D721Med (cell line): Measurements from ENCODE around the gene GPR50.

Experiments used
- DNase-seq: peaks from one replicate; pipeline ENCODE4 v3.0.0; 2011; ENCODE audit warnings: low spot score; ENCODE audit not compliant: insufficient read length
- FAIRE-seq: peaks from 2 replicates; lab custom pipeline; 2011; peaks lifted over from hg19 to GRCh38; lab: Jason Lieb, UNC
- TF ChIP-seq, protein P1 (sequence below): IDR thresholded peaks from 2 replicates; pipeline ENCODE4 v1.5.1; 2012; ENCODE audit warnings: mild to moderate bottlenecking, control low read depth; ENCODE audit not compliant: insufficient read depth; ENCODE audit errors: missing control alignments

Gene GPR50

DNA sequence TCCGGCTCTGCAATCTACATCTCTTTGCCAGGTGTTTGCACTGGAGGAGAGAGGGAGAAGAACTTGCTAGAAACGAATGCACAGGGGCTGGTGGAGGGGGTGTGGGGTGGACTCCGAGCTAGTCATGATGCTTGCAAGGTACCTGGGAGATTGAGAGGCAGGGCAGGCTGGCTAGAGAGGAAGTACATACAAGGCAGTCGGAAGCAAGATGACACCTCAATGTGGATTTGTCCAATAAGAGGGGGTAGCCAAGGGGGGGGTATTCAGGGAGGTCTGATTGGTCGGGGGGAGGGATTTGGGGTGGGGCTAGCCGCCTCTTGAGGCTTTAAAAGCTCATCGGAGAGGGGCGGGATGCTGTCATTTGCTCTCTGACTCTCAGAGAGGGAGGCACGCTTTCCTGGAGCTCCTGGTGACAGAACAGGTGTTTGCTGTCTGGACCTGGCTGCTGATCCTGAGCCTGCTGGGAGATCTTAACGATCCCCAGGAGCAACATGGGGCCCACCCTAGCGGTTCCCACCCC is at the start of gene GPR50:
Gene GPR50 (plus strand): TSS at position 354 of the 520 bp plus-strand sequence. CDS start 138 bp downstream, at position 492.
- TF ChIP-seq, protein P1, sequence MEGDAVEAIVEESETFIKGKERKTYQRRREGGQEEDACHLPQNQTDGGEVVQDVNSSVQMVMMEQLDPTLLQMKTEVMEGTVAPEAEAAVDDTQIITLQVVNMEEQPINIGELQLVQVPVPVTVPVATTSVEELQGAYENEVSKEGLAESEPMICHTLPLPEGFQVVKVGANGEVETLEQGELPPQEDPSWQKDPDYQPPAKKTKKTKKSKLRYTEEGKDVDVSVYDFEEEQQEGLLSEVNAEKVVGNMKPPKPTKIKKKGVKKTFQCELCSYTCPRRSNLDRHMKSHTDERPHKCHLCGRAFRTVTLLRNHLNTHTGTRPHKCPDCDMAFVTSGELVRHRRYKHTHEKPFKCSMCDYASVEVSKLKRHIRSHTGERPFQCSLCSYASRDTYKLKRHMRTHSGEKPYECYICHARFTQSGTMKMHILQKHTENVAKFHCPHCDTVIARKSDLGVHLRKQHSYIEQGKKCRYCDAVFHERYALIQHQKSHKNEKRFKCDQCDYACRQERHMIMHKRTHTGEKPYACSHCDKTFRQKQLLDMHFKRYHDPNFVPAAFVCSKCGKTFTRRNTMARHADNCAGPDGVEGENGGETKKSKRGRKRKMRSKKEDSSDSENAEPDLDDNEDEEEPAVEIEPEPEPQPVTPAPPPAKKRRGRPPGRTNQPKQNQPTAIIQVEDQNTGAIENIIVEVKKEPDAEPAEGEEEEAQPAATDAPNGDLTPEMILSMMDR, result no peak
- DNase-seq (no peak), FAIRE-seq (no peak)

DNA sequence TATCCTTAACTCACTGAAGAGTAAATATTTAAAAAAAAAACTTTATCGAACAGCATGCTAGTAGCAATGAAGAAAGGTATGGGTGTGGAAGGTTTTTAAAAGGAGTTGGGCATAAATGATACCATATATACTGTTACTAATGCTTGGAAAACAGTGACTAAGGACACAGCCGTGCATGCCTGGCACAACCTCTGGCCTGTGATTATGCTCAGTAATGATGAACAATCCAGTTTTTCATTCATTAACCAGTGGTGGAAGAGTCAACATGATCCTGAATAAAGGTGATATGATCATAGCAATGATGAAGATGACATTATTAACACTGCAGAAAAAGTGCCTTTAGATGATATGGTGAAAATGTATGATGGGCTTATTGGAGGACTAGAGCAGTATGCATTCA is 43.9 kb upstream of the GPR50 start:
- FAIRE-seq (no peak), DNase-seq (no peak)
- TF ChIP-seq, protein P1, result no peak

DNA sequence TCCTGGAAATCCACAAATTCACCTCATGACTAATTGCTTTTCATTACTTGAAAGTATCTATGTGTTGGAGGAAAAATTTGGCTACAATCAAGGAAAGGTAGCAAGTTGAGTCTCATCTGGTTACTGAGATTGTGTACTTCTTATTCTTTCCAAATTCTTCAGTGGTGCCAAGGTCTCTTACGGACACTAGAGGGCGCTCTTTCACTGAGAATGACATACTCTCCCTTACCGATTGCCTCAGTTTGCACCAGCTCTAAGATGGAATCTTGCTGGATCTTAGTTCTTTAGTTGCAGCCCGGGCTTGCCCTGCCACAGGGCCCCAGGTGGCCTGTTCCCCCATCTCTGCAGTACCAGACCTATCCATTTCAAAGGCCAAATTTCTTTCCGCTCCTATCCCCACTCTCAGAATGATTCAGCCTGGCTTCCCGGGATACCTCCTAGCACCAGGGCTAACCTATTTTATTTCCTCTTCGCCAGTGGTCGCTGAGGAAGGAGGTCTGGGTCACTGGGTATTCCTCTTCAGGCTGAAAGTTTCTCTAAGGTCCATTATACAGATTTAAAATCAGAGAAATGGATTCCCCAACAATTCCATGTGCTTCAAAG is 24.6 kb upstream of the GPR50 start:
- DNase-seq (no peak), FAIRE-seq (no peak)

DNA sequence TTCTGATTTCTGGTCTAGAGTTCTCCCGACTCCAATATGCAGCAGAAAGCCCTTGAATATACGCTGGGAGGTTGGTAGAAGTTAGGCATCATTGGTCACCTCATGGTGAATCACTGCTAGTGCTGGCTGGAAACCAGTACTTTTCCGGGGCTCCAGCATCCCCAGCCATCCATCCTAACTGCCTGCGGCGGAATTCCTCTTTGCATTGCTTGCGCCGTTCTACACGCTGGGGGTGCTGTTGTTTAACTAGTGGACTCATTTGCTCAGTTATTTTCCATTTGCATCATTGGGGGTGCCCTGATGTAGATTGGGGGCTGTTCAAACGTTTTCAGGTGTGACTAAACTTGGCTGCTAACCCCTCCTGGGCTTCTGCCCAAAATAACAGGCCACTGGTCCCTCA is 23.3 kb upstream of the GPR50 start:
- TF ChIP-seq, protein P1, result no peak
- DNase-seq (no peak), FAIRE-seq (no peak)

More for the DNA sequence above, 24.6 kb upstream of the GPR50 start:
- TF ChIP-seq, protein P1, result peak; percentile 69

DNA sequence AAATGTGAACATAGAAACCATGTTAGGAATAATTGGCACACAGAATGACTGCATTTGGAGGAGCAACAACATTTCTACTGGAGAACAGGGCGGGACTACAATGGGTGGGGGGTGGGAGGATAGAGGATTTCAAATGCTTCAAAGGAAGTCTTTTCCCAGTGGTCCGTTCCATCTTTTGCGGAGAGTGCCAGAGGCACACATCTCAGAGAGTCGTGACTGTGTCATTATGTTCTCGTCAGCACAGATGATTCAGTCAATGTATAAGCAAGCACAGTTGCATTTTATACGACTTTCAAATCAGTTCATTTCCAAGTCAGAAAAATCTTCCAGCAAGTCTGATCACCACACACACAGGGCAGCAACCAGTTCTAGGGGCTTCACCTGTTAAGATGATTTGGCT is 22.7 kb upstream of the GPR50 start:
- no peak for DNase-seq
- TF ChIP-seq, protein P1, result no peak
- no peak for FAIRE-seq

DNA sequence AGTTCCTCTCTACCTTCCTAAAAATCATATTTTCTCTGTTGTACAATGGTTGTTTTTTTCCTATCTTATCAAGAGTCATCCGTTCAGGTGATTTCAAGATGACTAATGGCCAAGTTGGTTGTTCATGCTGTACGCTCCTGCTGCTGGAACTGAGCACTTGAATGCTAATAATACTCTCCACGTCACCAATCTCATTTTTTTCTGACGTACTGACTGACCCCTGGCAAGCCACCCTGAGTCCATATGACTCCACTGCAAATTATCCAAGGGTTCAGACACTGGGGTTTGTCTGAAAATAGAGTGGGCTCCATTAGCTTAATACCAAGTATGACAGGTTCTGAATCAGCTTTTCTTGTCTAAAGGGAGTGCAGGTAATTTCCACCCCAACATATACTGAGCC is 21.1 kb upstream of the GPR50 start:
- FAIRE-seq, result no peak
- TF ChIP-seq, protein P1, result no peak
- no peak for DNase-seq

DNA sequence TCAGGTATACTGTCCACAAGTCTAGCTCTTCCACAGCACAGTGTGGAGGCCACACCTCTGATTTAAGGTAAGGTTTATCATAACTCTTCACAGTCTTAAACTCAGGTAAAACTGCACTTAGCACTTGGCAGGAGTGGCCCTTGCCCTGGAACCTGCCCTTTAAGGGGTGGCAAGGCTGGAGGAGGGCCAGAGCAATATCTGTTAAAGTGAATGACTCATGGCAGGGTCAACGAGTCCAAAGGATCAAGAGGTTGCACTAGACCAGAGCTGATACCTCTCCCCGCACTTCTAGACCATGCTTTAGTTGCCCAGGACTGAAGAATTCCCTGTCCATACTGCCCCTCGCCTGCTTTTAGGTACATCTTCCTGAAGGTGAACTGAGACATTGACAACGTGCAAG is 14.7 kb upstream of the GPR50 start:
- FAIRE-seq, result no peak
- TF ChIP-seq, protein P1, result no peak
- no peak for DNase-seq
